ENCODE measurements around the gene RPL11. TPM values are rescaled to one million over a fixed set of nuclear protein-coding genes. Genes with fewer than 3 reads are reported as not detected.

Gene RPL11
- total and polyA plus RNA-seq, 4 donors = 270 to 816 (median 501) TPM

- 74% methylated on average over 3 of the region's 3 CpGs for WGBS
Measured at GRCh38 chr1:23722652-23723051, 31.0 kb downstream of the RPL11 start.

More at GRCh38 chr1:23722652-23723051, 31.0 kb downstream of the RPL11 start:
- no peaks in the 10 kb centered on the region for H3K27me3 ChIP-seq (ENCODE audit: control insufficient read depth in 4 of 4, insufficient read depth in 4 of 4, low read length in 3 of 4)
- TF ChIP-seq RXRA (IDR thresholded peaks at IDR 0.05) (no peak), ZBTB33 (IDR thresholded peaks at IDR 0.05) (no peak), HNF4G (IDR thresholded peaks at IDR 0.05) (no peak), ATF3 (IDR thresholded peaks at IDR 0.05) (no peak), SP1 (IDR thresholded peaks at IDR 0.05) (no peak), TAF1 (conservative IDR thresholded peaks at IDR 0.05) (no peak), CTCF (IDR thresholded peaks at IDR 0.05; ENCODE audit: low read depth, low read length, missing input control) (no peak), REST (IDR thresholded peaks at IDR 0.05) (no peak), MAX (IDR thresholded peaks at IDR 0.05) (no peak), EGR1 (IDR thresholded peaks at IDR 0.05; ENCODE audit: low read depth in 2 of 2) (no peak), FOXA2 (IDR thresholded peaks at IDR 0.05) (no peak), YY1 (IDR thresholded peaks at IDR 0.05) (no peak)
- no peak overlapping the region for H3K27ac ChIP-seq (ENCODE audit: low read depth in 1 of 2, low read length in 2 of 2)
- DNase-seq (ENCODE audit: low spot score) = no peak
- no peak overlapping the region for H3K9ac ChIP-seq (ENCODE audit: low read depth in 1 of 2, low read length in 2 of 2)
- H3K4me3 ChIP-seq (ENCODE audit: low read depth in 1 of 3, low read length in 3 of 3) = no peak overlapping the region
- no peaks in the 10 kb centered on the region for H3K36me3 ChIP-seq (ENCODE audit: control insufficient read depth in 4 of 4, insufficient read depth in 3 of 4, low read depth in 1 of 4, low read length in 3 of 4)
- no peaks in the 10 kb centered on the region for H3K9me3 ChIP-seq (ENCODE audit: control insufficient read depth in 4 of 4, low read length in 3 of 4)
- H3K4me1 ChIP-seq (ENCODE audit: control insufficient read depth in 4 of 4, insufficient read depth in 4 of 4, low read length in 3 of 4) = peaks cover 8 to 18% (median 13%) of the 10 kb centered on the region in 4 donors
